CD14-positive monocyte (primary cell): ENCODE results near the gene FITM2. TPM values are rescaled to one million over a fixed set of nuclear protein-coding genes. Genes with fewer than 3 reads are reported as not detected.

Source experiments
- DNase-seq, 3 donors: peaks; one replicate each; pipeline ENCODE4 v3.0.0-alpha.2; 2011 to 2022
- H2AFZ ChIP-seq: 2 replicates; pipeline ENCODE4 v1.6.0; 2012; ENCODE audit warnings: mild to moderate bottlenecking, low read depth, low read length, inconsistent platforms; ENCODE audit not compliant: insufficient read depth, poor library complexity, severe bottlenecking
- H3K27ac ChIP-seq, 2 donors: 1 replicate in 1 of 2; 2 replicates in 1 of 2; pipeline ENCODE4 v1.5.1; 2012 to 2013; ENCODE audit warnings: low read length in 2 of 2, control low read depth in 1 of 2, inconsistent platforms in 1 of 2, low read depth in 1 of 2, mild to moderate bottlenecking in 1 of 2
- H3K27me3 ChIP-seq, 2 donors: one replicate each; pipeline versions ENCODE4 v1.6.0 to v1.6.1; 2011 to 2013; ENCODE audit warnings: low read length in 2 of 2; ENCODE audit not compliant: control insufficient read depth in 2 of 2, insufficient read depth in 2 of 2
- H3K36me3 ChIP-seq, 2 donors: replicated peaks in 1 of 2; 1 replicate in 1 of 2; 2 replicates in 1 of 2; pipeline versions ENCODE4 v1.5.1 to v1.6.1; 2012 to 2013; ENCODE audit warnings: low read length in 2 of 2, control low read depth in 1 of 2, inconsistent platforms in 1 of 2, mild to moderate bottlenecking in 1 of 2; ENCODE audit not compliant: insufficient read depth in 2 of 2, control insufficient read depth in 1 of 2
- H3K4me1 ChIP-seq, 2 donors: 1 replicate in 1 of 2; 2 replicates in 1 of 2; pipeline versions ENCODE4 v1.5.1 to v1.6.1; 2012 to 2013; ENCODE audit warnings: low read length in 2 of 2, control low read depth in 1 of 2, inconsistent platforms in 1 of 2, mild to moderate bottlenecking in 1 of 2, moderate library complexity in 1 of 2; ENCODE audit not compliant: insufficient read depth in 2 of 2, control insufficient read depth in 1 of 2
- H3K4me2 ChIP-seq: replicated peaks from 2 replicates; pipeline ENCODE3; 2012; ENCODE audit warnings: low read length, moderate library complexity, mild to moderate bottlenecking; ENCODE audit not compliant: poor library complexity, severe bottlenecking; ENCODE audit errors: extremely low read depth
- H3K4me3 ChIP-seq, 3 experiments: fragments of 200-600 bp in 1 of 3; sonication (generic) in 1 of 3; replicated peaks in 1 of 3; 1 replicate in 2 of 3; 2 replicates in 1 of 3; pipeline ENCODE4 v1.5.1; 2011 to 2013; ENCODE audit warnings: low read length in 3 of 3, mild to moderate bottlenecking in 3 of 3, control low read depth in 2 of 3, low read depth in 2 of 3, inconsistent platforms in 1 of 3, moderate library complexity in 1 of 3
- H3K79me2 ChIP-seq: 2 replicates; pipeline ENCODE4 v1.6.0; 2012; ENCODE audit warnings: mild to moderate bottlenecking, control low read depth, inconsistent platforms, low read length, moderate library complexity; ENCODE audit not compliant: insufficient read depth
- H3K9ac ChIP-seq: 2 replicates; pipeline ENCODE4 v1.6.0; 2017; ENCODE audit warnings: low read length, mild to moderate bottlenecking; ENCODE audit not compliant: insufficient read depth, poor library complexity, severe bottlenecking
- H3K9me3 ChIP-seq, 2 donors: replicated peaks in 1 of 2; 1 replicate in 1 of 2; 2 replicates in 1 of 2; pipeline versions ENCODE4 v1.5.1 to v1.6.1; 2012 to 2013; ENCODE audit warnings: low read length in 2 of 2, control low read depth in 1 of 2; ENCODE audit not compliant: control insufficient read depth in 1 of 2, insufficient read depth in 1 of 2
- H4K20me1 ChIP-seq: 2 replicates; pipeline ENCODE4 v1.6.0; 2012; ENCODE audit warnings: mild to moderate bottlenecking, low read length, control low read depth, moderate library complexity; ENCODE audit not compliant: insufficient read depth
- H3K27ac Mint-ChIP-seq, 7 donors: one replicate each; pipeline ENCODE4 v1.8.0; 2020; ENCODE audit warnings: mild to moderate bottlenecking in 7 of 7, mixed read lengths in 7 of 7, moderate library complexity in 6 of 7, inconsistent platforms in 2 of 7
- H3K27me3 Mint-ChIP-seq, 3 donors: one replicate each; pipeline ENCODE4 v1.8.0; 2021 to 2022; ENCODE audit warnings: low read depth in 3 of 3, mild to moderate bottlenecking in 3 of 3, mixed read lengths in 3 of 3, moderate library complexity in 3 of 3, inconsistent platforms in 1 of 3
- H3K36me3 Mint-ChIP-seq, 2 donors: one replicate each; pipeline ENCODE4 v1.8.0; 2020; ENCODE audit warnings: mixed read lengths in 2 of 2, inconsistent platforms in 1 of 2, mild to moderate bottlenecking in 1 of 2
- H3K4me1 Mint-ChIP-seq: one replicate; pipeline ENCODE4 v1.8.0; 2020; ENCODE audit warnings: mild to moderate bottlenecking, mixed read lengths
- H3K4me3 Mint-ChIP-seq, 2 donors: one replicate each; pipeline ENCODE4 v1.8.0; 2020; ENCODE audit warnings: mild to moderate bottlenecking in 2 of 2, mixed read lengths in 2 of 2, moderate library complexity in 1 of 2
- H3K9me3 Mint-ChIP-seq, 7 donors: one replicate each; pipeline ENCODE4 v1.8.0; 2020 to 2022; ENCODE audit warnings: mixed read lengths in 7 of 7, mild to moderate bottlenecking in 6 of 7, moderate library complexity in 6 of 7, inconsistent platforms in 2 of 7
- WGBS: methylation state at CpG from one replicate; pipeline ENCODE4 v1.1.5; 2013; ENCODE audit warnings: missing lambda C conversion rate; ENCODE audit not compliant: insufficient coverage; 5-methylcytosine and 5-hydroxymethylcytosine counted together
- intact Hi-C, 2 donors: fragments of 100-400 bp; cut with micrococcal nuclease; formaldehyde crosslinking; loops; one replicate each; pipeline versions ENCODE4 v1.15.0 to v1.15.1; 2023
- polyA plus RNA-seq, 3 donors: library from polyadenylated mRNA; depleted of rRNA in 1 of 3; unstranded in 2 of 3; stranded (reverse) in 1 of 3; fragments of 300-500 nt in 2 of 3; fragments of >200 nt in 1 of 3; fragmentation: Illumina TruSeq in 2 of 3; gene quantifications; 1 replicate in 2 of 3; 2 replicates in 1 of 3; pipeline ENCODE4 v1.2.3, GENCODE V29; 2012 to 2021
- TF ChIP-seq, protein P1 (sequence below): fragments of 200-600 bp; IDR thresholded peaks from one replicate; pipeline ENCODE4 v1.8.0; 2022; ENCODE audit warnings: antibody characterized with exemption, mild to moderate bottlenecking

The FITM2 gene
- polyA plus RNA-seq, 3 donors: 0.32 to 2.2 (median 0.69) TPM

DNA sequence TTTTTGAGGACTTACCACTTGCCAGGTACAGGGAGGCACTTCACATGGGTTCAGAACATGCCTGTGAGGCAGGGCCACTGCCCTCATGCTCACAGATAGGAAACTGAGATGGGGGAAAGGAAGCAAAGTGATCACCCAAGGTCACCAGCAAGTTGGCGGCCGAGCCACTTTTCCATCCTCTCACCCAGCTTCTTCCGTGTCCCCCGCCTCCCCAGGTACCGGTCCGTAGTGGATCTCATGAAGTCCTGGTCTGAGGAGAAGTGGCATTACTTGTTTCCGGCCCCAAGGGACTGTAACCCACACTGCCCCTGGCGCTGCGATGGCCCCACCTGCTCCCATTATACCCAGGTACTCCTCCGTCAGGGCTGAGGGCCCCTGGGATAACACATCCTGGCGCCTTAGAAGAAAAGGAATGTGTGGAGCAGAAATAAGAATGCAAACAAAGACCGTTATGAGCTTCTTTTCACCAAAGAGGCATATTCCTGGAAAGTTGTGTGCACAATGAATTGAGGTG is 32.2 kb upstream of the FITM2 start:
- H2AFZ ChIP-seq: no peak overlapping the region
- no peaks in the 10 kb centered on the region for H4K20me1 ChIP-seq
- H3K4me1 ChIP-seq: no peaks in the 10 kb centered on the region
- H3K79me2 ChIP-seq: no peaks in the 10 kb centered on the region
- no peak overlapping the region for H3K4me2 ChIP-seq
- Mint-ChIP-seq H3K36me3 (no peaks in the 10 kb centered on the region), H3K4me3 (no peak overlapping the region), H3K9me3 (no peaks in the 10 kb centered on the region), H3K4me1 (no peaks in the 10 kb centered on the region), H3K27ac (no peak overlapping the region), H3K27me3 (peaks cover 0 to 7% (median 6%) of the 10 kb centered on the region in 3 donors)
- H3K27me3 ChIP-seq: no peaks in the 10 kb centered on the region
- intact Hi-C loops: no loop called here
- DNase-seq: no peak
- WGBS: 100% methylated on average over 5 of the region's 12 CpGs
- no peak overlapping the region for H3K9ac ChIP-seq
- no peaks in the 10 kb centered on the region for H3K9me3 ChIP-seq
- TF ChIP-seq, protein P1, sequence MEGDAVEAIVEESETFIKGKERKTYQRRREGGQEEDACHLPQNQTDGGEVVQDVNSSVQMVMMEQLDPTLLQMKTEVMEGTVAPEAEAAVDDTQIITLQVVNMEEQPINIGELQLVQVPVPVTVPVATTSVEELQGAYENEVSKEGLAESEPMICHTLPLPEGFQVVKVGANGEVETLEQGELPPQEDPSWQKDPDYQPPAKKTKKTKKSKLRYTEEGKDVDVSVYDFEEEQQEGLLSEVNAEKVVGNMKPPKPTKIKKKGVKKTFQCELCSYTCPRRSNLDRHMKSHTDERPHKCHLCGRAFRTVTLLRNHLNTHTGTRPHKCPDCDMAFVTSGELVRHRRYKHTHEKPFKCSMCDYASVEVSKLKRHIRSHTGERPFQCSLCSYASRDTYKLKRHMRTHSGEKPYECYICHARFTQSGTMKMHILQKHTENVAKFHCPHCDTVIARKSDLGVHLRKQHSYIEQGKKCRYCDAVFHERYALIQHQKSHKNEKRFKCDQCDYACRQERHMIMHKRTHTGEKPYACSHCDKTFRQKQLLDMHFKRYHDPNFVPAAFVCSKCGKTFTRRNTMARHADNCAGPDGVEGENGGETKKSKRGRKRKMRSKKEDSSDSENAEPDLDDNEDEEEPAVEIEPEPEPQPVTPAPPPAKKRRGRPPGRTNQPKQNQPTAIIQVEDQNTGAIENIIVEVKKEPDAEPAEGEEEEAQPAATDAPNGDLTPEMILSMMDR: no peak
- H3K36me3 ChIP-seq: no peaks in the 10 kb centered on the region
- no peak overlapping the region for H3K27ac ChIP-seq
- no peak overlapping the region for H3K4me3 ChIP-seq

- intact Hi-C loops: no loop called here
These were observed 31.2 kb upstream of the FITM2 start for GRCh38 chr20:44342248-44342647.

More at GRCh38 chr20:44342248-44342647, 31.2 kb upstream of the FITM2 start:
- no peak for DNase-seq
- Histone ChIP-seq H3K27ac (no peak overlapping the region), H3K4me1 (no peaks in the 10 kb centered on the region), H3K9ac (no peak overlapping the region), H2AFZ (no peak overlapping the region), H3K27me3 (no peaks in the 10 kb centered on the region), H3K4me3 (no peak overlapping the region), H3K9me3 (no peaks in the 10 kb centered on the region), H3K79me2 (no peaks in the 10 kb centered on the region), H3K36me3 (no peaks in the 10 kb centered on the region), H4K20me1 (no peaks in the 10 kb centered on the region), H3K4me2 (no peak overlapping the region)
- H3K4me3 Mint-ChIP-seq: no peak overlapping the region
- H3K4me1 Mint-ChIP-seq: no peaks in the 10 kb centered on the region
- WGBS: 94% methylated on average over 3 of the region's 6 CpGs
- TF ChIP-seq, protein P1: no peak
- H3K27me3 Mint-ChIP-seq: peaks cover 2 to 7% (median 6%) of the 10 kb centered on the region in 3 donors
- no peaks in the 10 kb centered on the region for H3K9me3 Mint-ChIP-seq
- no peak overlapping the region for H3K27ac Mint-ChIP-seq
- no peaks in the 10 kb centered on the region for H3K36me3 Mint-ChIP-seq
